NCI-H446 treated with DMSO at 0.1 percent for 48 hours (cell line): ENCODE data around the gene SYN1.
"Not testable (repeated sequence)": the region's sequence is repeated elsewhere in the genome, so short reads cannot be mapped to it uniquely, and the experiment has no call there.

Source experiments
- DNase-seq: peaks from one replicate; lab custom pipeline; 2025; lab: John Stamatoyannopoulos, UW

Gene SYN1

GRCh38 chrX:47619486-47620302 is at the start of gene SYN1:
Gene SYN1 (minus strand): TSS chrX:47619857. CDS start chrX:47619728, 129 bp downstream.
- DNase-seq = peak; percentile 52

- DNase-seq = not testable (repeated sequence)
Measured at GRCh38 chrX:47665797-47666196, 46.1 kb upstream of the SYN1 start.

GRCh38 chrX:47664737-47665136 is 45.1 kb upstream of the SYN1 start:
- DNase-seq = no peak

- no peak for DNase-seq
Measured at GRCh38 chrX:47662144-47662657, 42.5 kb upstream of the SYN1 start.

- DNase-seq = no peak
Measured at GRCh38 chrX:47661539-47661938, 41.9 kb upstream of the SYN1 start.

- DNase-seq = no peak
Measured at GRCh38 chrX:47659421-47659726, 39.7 kb upstream of the SYN1 start.

GRCh38 chrX:47658684-47659420 is 39.2 kb upstream of the SYN1 start, which contains the start of gene UXT:
Gene UXT (minus strand): TSS chrX:47659180. CDS start chrX:47658927, 253 bp downstream.
- DNase-seq = peak; percentile 91

GRCh38 chrX:47658301-47658683 is 38.6 kb upstream of the SYN1 start:
- no peak for DNase-seq

- no peak for DNase-seq
Measured at GRCh38 chrX:47651043-47651905, 31.6 kb upstream of the SYN1 start.

GRCh38 chrX:47650164-47651042 is 30.7 kb upstream of the SYN1 start, which contains the start of gene ELK1:
Gene ELK1 (minus strand): TSS chrX:47650563. CDS start chrX:47641441, 9,122 bp downstream.
- DNase-seq = peak; percentile 96

GRCh38 chrX:47649781-47650163 is 30.1 kb upstream of the SYN1 start:
- no peak for DNase-seq

- no peak for DNase-seq
Measured at GRCh38 chrX:47649271-47649670, 29.6 kb upstream of the SYN1 start.

GRCh38 chrX:47648376-47648775 is 28.7 kb upstream of the SYN1 start:
- DNase-seq = no peak

GRCh38 chrX:47646636-47647035 is 27.0 kb upstream of the SYN1 start:
- DNase-seq = no peak

- no peak for DNase-seq
Measured at GRCh38 chrX:47645530-47645929, 25.9 kb upstream of the SYN1 start.

GRCh38 chrX:47644557-47645091 is 25.0 kb upstream of the SYN1 start:
- no peak for DNase-seq

- DNase-seq = no peak
Measured at GRCh38 chrX:47643926-47644325, 24.3 kb upstream of the SYN1 start.

- DNase-seq = no peak
Measured at GRCh38 chrX:47638816-47639215, 19.2 kb upstream of the SYN1 start.

GRCh38 chrX:47637546-47638195 is 18.0 kb upstream of the SYN1 start:
- no peak for DNase-seq

GRCh38 chrX:47634871-47635575 is 15.4 kb upstream of the SYN1 start:
- no peak for DNase-seq
